GM19397 (cell line): Measurements from ENCODE around the gene CALML4.
"Not testable (repeated sequence)": the region's sequence is repeated elsewhere in the genome, so short reads cannot be mapped to it uniquely, and the experiment has no call there.

ENCODE experiments used
- ATAC-seq: cut with Tn5 transposase; IDR thresholded peaks from one replicate; pipeline ENCODE4 v1.9.1; 2021; ENCODE audit warnings: mild to moderate bottlenecking, moderate library complexity; ENCODE audit not compliant: unreplicated experiment

The CALML4 gene

DNA sequence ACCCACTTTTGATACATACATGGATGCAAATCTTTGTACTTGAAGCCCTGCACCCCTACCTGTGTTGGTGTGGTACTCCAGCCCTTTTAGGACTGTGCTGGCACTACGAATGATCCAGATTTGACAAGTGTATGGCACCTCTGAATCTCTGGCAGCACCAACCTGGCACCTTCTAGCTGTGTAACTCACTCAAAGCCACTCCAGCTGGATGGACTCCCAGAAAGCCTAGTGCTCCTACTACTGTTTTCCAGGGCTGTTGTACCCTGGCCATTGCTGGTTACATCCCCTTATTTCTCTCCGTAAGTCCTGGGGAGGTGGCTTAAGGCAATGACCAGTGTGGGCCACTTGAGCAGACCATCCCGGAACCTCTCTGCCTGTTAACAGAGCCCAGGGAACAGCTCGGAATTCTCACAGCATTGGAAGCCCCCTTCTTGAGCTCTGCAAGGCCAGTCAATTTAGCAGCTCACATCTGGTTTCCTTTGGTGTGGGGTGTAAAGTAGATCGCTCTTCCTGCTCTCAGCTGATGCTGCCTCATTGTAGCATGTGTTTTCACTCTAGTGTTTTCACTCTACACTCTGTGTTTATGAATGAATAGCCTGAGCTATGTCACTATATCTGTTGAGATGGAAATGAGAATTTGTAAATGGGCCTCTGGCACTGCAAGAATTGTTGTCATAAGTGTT lies 12.2 kb downstream of the CALML4 start:
- no peak for ATAC-seq

DNA sequence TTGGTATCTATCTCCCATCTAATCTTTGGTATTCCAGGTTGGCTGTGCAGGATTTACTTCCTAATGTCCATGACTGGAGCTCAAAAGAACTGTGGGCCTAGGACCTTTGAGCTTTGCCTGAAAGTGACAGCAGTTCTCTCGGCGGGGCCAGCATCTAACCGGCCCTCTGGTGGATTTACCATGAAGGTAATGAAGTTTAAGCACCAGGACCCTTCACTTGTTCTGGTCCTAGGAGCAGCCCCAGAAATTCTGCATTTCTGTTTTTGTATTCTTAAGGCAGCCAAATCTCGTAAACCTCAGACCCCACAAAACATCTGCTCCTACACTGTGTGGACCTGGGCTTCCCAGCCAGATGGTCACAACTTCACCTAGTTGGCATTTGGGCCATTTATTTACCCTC lies 13.0 kb downstream of the CALML4 start:
- ATAC-seq, result no peak

DNA sequence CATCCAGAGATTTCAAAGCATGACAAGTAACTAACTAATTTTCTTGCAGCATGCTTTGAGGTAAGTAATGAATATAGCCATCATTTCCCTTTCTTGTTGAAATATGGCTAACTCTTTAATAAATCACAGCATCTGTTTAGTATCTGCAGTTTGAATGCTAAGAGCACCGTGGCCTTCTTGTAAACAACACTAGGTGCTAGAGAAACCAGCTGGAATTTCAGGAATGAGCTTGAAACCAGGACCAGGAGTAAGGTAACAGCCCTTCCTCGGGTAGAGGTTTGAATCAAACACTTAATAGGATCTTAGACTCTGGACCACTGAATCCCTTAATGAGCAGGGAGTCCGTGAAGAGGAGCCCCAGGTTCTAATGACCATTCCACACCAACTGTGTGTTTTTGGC lies 13.6 kb downstream of the CALML4 start:
- ATAC-seq, result no peak

DNA sequence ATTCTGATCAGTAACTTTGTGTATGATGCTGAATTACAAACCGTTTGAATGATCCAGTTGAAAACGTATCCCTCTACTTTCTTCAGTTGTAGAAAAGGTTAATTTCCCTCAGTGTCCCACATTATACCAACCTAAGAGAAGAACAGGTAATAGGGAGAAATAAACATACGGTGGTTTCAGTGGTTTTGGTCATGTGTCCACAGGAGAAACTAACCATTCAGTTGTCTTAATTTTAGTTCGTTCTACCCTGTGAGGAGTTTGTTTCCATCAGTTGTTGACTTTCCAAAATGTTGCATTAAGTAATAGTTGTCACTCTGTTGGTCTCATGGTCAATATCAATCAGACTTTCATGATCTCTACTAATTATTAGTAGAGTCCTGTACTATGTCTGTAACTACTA lies 15.1 kb downstream of the CALML4 start:
- no peak for ATAC-seq

DNA sequence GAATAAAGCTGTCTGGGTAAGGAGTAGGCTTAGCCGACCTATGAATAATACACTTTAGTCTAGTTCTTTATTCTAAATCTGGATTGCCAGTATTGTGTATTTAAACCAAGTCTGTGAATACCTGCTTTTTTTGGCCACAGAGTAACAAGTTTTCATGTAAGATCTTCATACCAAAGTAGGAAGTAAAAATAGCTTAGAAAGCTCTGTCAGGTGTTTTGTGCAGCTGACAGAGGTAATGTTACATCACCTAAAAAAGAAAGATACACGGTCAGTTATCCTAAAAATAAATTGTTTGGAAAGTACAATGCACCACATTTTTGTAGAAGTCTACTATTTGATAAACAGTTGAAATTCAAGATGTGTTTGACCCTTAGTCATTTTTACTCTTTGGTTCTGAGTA lies 16.5 kb downstream of the CALML4 start:
- no peak for ATAC-seq

DNA sequence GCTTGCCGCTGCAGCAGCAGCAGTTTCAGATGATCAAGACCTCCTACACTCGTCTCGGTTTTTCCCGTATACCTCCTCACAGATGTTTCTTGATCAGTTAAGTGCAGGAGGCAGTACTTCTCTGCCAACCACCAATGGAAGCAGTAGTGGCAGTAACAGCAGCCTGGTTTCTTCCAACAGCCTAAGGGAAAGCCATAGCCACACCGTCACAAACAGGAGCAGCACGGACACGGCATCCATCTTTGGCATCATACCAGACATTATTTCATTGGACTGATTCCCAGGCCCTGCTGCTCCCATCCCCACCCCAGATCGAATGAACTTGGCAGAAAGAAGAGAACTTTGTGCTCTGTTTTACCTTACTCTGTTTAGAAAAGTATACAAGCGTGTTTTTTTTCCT lies 17.6 kb downstream of the CALML4 start:
- no peak for ATAC-seq

DNA sequence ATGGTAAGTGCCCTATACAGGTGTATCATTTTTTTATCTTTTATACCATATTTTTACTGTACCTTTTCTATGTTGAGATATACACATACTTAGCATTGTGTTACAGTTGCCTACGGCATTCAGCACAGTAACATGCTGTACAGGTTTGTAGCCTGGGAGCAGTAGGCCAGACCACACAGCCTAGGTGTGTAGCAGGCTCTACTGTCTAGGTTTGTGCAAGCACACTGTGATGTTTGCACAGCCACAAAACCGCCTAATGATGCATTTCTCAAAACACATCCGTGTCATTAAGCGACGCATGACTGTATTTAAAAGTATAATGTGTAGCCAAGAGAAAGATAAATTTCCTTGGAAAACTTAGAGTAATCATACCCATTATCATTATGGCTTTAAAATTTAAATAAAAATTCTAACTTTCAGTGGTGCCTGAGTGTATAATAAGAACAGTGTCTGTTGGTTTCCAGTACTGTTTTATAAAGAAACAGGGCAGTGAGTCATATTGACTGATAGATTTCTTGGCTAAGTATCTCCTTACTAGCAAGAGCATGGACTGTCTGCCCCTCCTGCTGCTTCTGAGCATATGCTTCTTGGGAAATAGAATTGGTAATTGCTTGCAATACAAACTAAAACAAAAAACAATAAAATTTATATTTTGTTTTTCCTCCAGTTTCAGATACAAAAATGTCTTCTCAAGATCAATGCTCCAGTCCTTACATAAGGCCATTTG lies 18.3 kb downstream of the CALML4 start:
- no peak for ATAC-seq

DNA sequence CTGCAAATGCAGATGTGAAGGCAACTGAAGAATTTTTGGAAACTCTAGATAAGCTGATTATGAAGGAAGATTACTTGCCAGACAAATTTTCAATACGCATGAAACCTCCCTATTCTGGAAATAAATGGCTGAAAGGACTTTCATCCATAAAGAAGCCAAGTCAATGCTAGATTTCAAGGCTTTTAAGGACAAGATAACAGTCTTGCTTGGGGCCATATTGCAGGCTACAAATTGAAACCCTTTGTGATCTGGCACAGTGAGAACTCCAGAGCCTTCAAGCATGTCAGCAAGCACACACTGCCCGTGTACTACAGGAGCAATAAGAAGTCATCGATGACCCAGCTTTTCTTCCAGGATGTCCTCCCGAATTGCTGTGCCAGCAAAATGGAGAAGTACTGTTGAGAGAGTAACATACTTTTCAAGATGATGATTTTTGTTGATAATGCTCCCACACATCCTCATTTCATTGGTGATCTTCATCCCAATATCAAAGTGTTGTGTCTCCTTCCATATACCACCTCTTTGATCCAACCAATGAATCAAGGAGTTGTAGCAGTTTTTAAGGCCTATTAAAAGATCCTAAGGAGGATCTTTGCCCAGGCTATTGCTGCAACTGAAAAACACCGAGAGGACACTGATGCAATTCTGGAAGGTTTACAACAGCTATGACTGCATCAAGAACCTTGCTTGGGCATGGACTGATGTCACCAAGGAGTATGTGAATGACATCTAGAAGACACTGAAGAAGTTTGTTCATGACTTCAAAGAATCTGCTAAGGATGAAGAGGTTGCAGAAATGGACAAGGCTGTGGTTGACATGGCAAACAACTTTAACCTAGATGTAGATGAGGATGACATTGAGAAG lies 20.3 kb downstream of the CALML4 start:
- no peak for ATAC-seq

DNA sequence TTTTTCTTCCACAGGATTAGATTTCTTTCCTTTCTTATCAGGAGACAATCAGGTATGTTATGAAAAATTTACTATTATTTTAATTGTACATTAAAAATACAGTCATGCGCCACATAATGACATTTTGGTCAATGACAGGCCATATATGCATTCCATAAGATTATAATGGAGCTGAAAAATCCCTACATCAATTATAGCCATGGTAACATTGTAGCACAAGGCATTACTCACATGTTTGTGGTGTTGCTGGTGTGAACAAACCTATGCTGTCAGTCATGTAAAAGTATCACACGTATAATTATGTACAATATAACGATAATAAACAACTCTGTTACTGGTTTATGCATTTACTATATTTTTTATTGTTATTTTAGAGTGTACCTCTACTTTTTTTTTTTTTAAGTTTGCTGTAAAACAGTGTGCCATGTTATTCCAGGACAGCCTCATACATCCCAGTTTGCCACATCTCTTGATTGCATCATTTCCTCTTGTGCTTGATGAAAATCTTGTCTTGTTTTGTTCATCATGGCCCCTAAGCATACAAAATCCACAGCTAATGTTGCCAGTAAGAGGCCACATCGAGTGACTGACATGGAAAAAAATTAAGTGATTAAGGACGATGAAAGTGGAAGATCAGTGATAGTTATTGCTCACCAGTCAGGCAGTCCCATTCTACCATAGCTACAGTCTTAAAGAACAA lies 21.4 kb downstream of the CALML4 start:
- ATAC-seq, result no peak

DNA sequence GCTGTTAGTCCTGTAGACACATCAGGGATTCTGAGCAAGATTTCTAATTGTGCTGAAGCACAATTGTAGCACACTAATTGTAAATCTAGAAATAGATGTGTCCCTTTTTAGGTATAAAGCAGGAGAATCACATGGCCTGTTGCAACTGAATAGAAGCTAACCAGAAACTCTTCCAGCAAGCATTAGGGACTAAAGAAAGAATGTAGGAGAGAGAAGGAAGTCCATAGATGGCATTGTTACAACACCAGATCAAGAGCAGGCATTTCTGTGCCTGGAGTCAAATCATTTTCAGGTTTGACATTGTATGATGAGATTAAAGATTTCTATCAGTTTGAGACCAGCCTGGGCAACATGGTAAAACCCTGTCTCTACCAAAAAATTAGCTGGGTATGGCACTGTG lies 27.4 kb downstream of the CALML4 start:
- no peak for ATAC-seq

DNA sequence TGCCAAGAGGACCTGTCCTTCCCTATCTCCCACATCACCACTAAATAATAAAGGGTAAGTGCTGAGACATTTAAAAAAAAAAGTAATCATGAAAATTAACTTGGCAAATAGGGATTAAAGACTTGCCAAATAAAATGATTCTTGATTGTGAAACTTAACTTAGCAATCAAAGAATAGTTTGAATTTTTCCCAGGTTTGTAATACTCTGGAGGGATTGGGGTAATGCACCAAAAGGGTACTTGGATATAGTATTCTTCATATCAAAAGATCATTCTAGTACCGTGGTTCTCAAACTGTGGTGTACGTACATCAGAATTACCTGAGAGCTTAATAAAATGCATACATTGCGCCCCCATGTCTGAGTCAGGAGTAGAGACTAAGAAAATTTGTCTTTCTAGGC lies 28.5 kb downstream of the CALML4 start:
- ATAC-seq, result no peak

DNA sequence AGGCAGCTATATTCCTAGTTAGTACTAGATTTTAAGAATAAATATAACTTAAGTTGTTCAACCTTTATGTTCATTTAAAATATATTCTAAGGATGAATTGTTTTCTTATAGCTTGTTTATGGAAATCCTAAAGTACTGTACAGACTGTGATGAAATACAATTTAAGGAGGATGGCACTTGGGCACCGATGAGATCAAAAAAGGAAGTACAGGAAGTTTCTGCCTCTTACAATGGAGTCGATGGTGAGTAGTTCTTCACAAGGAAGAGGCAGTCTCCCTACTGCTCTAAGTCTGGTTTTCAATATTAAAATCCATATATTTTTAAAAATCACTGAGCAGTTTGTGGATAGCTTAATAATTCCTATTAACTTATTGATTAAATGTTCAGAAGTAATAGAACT lies 29.6 kb downstream of the CALML4 start:
- ATAC-seq, result no peak

DNA sequence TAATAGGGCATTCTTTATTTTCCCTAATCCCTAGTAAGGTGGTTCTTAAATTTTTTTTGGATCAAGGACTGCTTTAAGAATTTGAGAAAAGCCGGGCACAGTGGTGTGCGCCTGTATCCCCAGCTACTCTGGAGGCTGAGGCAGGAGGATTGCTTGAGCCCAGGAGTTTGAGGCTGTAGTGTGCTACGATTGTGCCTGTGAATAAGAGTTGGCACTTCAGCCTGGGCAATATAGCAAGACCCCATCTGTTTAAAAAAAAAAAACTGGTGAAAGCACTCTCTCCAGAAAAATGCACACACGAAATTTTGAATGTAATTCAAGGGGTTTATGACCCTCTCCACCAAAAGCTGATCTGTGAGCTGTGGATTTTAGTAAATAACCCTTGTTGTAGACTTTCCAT lies 32.0 kb downstream of the CALML4 start:
- ATAC-seq, result no peak

DNA sequence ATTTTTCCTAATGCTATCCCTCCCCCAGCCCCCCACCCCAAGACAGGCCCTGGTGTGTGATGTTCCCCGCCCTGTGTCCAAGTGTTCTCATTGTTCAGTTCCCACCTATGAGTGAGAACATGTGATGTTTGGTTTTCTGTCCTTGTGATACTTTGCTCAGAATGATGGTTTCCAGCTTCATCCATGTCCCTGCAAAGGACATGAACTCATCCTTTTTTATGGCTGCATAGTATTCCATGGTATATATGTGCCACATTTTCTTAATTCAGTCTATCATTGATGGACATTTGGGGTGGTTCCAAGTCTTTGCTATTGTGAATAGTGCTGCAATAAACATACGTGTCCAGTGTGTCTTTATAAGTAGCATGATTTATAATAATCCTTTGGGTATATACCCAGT lies 33.1 kb downstream of the CALML4 start:
- not testable (repeated sequence) for ATAC-seq

DNA sequence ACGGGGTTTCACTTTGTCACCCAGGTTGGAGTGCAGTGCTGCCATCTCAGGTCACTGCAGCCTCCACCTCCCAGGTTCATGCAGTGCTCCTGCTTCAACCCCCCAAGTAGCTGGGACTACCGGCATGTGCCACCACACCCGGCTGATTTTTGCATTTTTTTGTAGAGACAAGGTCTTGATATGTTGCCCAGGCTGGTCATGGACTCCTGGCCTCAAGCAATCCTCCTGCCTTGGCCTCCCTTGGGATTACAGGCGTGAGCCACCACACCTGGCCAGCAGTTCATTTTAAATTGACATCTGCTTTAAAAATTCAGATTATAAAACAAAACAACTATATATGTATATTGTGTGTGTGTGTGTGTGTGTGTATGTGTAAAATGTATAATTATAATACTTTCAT lies 38.3 kb downstream of the CALML4 start:
- no peak for ATAC-seq

DNA sequence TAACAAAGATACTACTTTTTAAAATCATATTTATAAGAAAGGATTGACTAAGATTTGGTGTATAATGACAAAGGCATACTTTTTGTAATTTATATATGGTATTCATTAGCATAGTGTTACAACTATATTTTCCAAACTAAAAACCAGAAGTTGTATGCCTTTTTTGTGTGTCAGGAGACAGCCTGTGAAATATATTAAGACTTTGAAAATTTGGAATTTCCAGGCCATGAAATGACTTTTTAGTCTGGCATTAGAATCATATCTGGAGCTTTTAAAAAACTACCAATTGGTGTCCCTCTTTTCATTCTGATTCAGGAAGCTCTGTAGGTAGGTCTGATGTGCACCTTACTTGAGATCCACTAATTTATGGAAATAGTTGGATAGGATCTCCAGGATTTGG lies 41.9 kb downstream of the CALML4 start:
- no peak for ATAC-seq

DNA sequence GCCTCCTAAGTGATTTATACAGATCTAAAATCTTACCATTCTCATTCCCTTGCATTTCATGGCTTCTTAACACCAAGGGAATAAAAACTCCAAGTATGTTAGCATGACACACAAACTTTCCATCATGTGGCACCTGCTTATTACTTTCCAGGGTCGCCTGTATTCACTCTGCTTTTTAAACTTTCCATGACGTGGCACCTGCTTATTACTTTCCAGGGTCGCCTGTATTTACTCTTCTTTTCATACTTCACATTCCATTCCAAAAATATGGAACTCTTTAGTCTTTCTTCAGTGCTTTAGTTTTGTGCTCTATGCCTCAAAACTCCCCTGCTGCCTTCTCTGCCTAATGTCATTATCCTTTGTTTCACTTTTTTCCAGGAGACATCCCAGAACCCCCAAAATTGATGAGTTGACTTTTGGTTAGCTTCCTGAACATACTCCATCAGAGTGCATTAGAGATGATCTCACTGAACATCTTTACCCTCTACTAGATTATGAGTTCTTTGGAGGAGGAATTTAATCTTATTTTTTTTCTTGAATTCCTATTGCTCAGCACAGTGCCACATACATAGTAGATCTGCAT lies 47.0 kb downstream of the CALML4 start:
- ATAC-seq, result no peak

DNA sequence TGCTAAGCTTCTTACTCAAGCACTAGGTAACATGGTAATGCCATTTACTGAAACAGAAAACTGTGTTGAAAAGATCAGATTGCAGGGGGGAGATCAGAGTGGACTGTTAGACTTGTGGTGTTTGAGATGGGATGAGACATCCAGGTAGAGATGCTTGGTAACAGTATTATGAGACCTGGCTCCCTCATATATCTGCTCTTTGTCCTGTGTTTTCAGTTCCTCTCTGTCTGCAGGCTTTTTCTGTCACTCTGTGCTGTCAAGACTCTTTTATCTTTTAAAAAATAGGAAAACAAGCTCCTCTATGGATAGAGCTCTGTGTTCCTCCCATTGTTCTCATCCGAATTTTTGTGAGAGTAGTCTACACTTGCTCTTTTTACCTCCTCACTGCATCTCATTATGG lies 48.1 kb downstream of the CALML4 start:
- no peak for ATAC-seq

DNA sequence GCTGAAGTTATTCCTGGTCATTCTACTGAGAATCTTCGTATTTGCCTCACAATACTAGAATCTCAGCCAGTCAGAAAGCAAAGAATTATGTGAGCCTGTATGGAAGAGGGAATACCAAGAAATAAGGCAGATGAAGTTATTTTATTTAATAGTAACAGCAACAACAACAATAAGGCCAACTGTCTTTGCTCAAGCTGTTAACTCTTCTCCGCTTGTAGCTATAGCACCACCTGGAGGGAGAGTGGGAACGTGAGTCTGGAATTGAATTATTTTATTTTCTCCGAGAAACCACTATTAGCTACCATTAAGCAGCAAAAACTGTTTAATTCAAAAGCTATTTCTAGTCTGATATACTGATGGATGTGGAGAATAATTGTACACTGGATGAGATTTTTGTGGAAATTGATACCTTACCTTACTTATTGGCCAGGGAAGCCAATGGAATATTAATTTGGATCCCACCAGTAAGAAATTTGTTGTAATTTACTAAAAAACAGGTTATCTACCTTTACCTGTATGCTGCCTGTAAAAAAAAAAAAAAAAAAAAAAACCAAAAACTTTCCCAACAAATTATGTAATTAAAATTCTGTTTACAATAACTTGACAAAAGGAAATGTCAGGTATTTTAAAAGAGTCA lies 50.1 kb downstream of the CALML4 start:
- no peak for ATAC-seq

DNA sequence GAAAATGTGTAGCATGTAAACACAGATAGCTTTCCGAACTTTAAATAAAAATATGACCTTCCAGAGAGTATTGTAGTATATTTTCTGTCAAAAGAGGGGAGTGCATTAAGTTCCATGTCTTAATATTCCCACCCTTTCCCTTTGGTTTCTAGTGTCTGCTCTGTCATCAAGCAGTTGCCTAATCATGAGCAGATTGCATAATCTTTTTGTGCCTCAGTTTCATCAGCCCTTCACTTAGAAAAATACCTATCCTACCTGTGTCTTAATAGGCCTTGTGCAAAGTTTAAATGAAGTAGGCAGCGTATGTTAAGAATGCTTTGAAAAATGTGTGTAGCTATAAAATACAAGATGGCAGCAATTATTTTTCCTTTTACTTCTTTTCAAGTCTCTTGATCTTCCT lies 52.8 kb downstream of the CALML4 start:
- no peak for ATAC-seq
